ENCODE data around the gene TMBIM4. TPM values are rescaled to one million over a fixed set of nuclear protein-coding genes. Genes with fewer than 3 reads are reported as not detected.

The TMBIM4 gene
- polyA plus RNA-seq, 1 experiment, result 108 TPM

- POLR2A ChIA-PET, result no interaction called here
- 0 out of 2 replicates have a peak, but pooled peaks have one; percentile 10 for TF ChIP-seq CTCF (IDR thresholded peaks at IDR 0.05; ENCODE audit: insufficient read depth, low read depth, low read length)
- H3K4me3 ChIP-seq (ENCODE audit: low read depth, low read length), result no peak overlapping the region
- peaks cover 3% of the 10 kb centered on the region for H3K36me3 ChIP-seq (ENCODE audit: control insufficient read depth, insufficient read depth, low read length)
- CTCF ChIA-PET, result interaction anchor here (0.9 to 1.3 kb wide), 5 partner anchors 10 to 249 kb away, joined by 3 to 5 read pairs (median 3); partner anchors contain the start of gene TMBIM4
- DNase-seq (ENCODE audit: low read depth), result no peak
- H3K27me3 ChIP-seq (ENCODE audit: control insufficient read depth, insufficient read depth, low read length), result no peaks in the 10 kb centered on the region
Measured at GRCh38 chr12:66149702-66150398, 19.9 kb downstream of the TMBIM4 start.

- ChIA-PET CTCF (interaction anchor here (0.7 to 1.6 kb wide), 12 partner anchors 12 to 547 kb away, joined by 3 to 6 read pairs (median 3); partner anchors contain the start of genes HELB and TMBIM4), POLR2A (interaction anchor here (0.6 kb wide), 2 partner anchors 13 to 25 kb away, joined by 3 to 7 read pairs; no protein-coding TSS in a partner anchor)
- no peaks in the 10 kb centered on the region for H3K27me3 ChIP-seq (ENCODE audit: control insufficient read depth, insufficient read depth, low read length)
- no peak overlapping the region for H3K4me3 ChIP-seq (ENCODE audit: low read depth, low read length)
- DNase-seq (ENCODE audit: low read depth), result no peak
- peak; percentile 64 for TF ChIP-seq CTCF (IDR thresholded peaks at IDR 0.05; ENCODE audit: insufficient read depth, low read depth, low read length)
- H3K36me3 ChIP-seq (ENCODE audit: control insufficient read depth, insufficient read depth, low read length), result peaks cover 8% of the 10 kb centered on the region
Measured at GRCh38 chr12:66144791-66145754, 24.7 kb downstream of the TMBIM4 start.

GRCh38 chr12:66143868-66144267 is 25.9 kb downstream of the TMBIM4 start:
- ChIA-PET POLR2A (no interaction called here), CTCF (interaction anchor here (1.6 kb wide), 1 partner anchor 12 kb away, joined by 6 read pairs; no protein-coding TSS in a partner anchor)
- no peak for TF ChIP-seq CTCF (IDR thresholded peaks at IDR 0.05; ENCODE audit: insufficient read depth, low read depth, low read length)
- Histone ChIP-seq H3K27me3 (ENCODE audit: control insufficient read depth, insufficient read depth, low read length) (no peaks in the 10 kb centered on the region), H3K36me3 (ENCODE audit: control insufficient read depth, insufficient read depth, low read length) (peaks cover 11% of the 10 kb centered on the region), H3K4me3 (ENCODE audit: low read depth, low read length) (no peak overlapping the region)
- no peak for DNase-seq (ENCODE audit: low read depth)

- POLR2A ChIA-PET, result no interaction called here
- Histone ChIP-seq H3K27me3 (ENCODE audit: control insufficient read depth, insufficient read depth, low read length) (no peaks in the 10 kb centered on the region), H3K36me3 (ENCODE audit: control insufficient read depth, insufficient read depth, low read length) (peaks cover 11% of the 10 kb centered on the region)
Measured at GRCh38 chr12:66142826-66143225, 27.0 kb downstream of the TMBIM4 start.

More at GRCh38 chr12:66142826-66143225, 27.0 kb downstream of the TMBIM4 start:
- CTCF ChIA-PET, result no interaction called here
- no peak for TF ChIP-seq CTCF (IDR thresholded peaks at IDR 0.05; ENCODE audit: insufficient read depth, low read depth, low read length)
- DNase-seq (ENCODE audit: low read depth), result no peak
- H3K4me3 ChIP-seq (ENCODE audit: low read depth, low read length), result no peak overlapping the region

Measured in BJ (cell line).